ENCODE data around the gene PHF11. TPM values are rescaled to one million over a fixed set of nuclear protein-coding genes. Genes with fewer than 3 reads are reported as not detected.

Gene PHF11
- total RNA-seq, 1 experiment from 2014 or later: 75.2 TPM

- Histone ChIP-seq H2AFZ (ENCODE audit: low read length) (no peak overlapping the region), H3K36me3 (ENCODE audit: insufficient read depth, low read length) (peaks cover 9% of the 10 kb centered on the region; the same call in 1 of the 2 replicates), H3K79me2 (ENCODE audit: low read length) (peaks cover 49% of the 10 kb centered on the region), H3K4me3 (ENCODE audit: low read length) (no peak overlapping the region), H3K4me2 (ENCODE audit: low read depth, low read length, poor library complexity, severe bottlenecking) (no peak overlapping the region), H3K9ac (ENCODE audit: low read length) (no peak overlapping the region), H4K20me1 (ENCODE audit: insufficient read depth, low read depth, low read length) (no peaks in the 10 kb centered on the region), H3K4me1 (ENCODE audit: low read length) (peaks cover 7% of the 10 kb centered on the region; the same call in 1 of the 2 replicates), H3K9me3 (ENCODE audit: low read length) (no peaks in the 10 kb centered on the region), H3K27ac (ENCODE audit: low read length) (no peak overlapping the region), H3K27me3 (ENCODE audit: low read length) (no peaks in the 10 kb centered on the region), H3K9me2 (replicated peaks; ENCODE audit: insufficient read depth, low read length) (no peaks in the 10 kb centered on the region)
- no peak for DNase-seq
These were observed 74.4 kb downstream of the PHF11 start for GRCh38 chr13:49569993-49570689.

GRCh38 chr13:49571299-49572240 lies 75.8 kb downstream of the PHF11 start:
- H3K36me3 ChIP-seq (ENCODE audit: insufficient read depth, low read length): peaks cover 5% of the 10 kb centered on the region; the same call in 1 of the 2 replicates
- peaks cover 61% of the 10 kb centered on the region for H3K79me2 ChIP-seq (ENCODE audit: low read length)
- H3K27ac ChIP-seq (ENCODE audit: low read length): no peak overlapping the region
- H3K4me1 ChIP-seq (ENCODE audit: low read length): peaks cover 7% of the 10 kb centered on the region; the same call in 1 of the 2 replicates
- H2AFZ ChIP-seq (ENCODE audit: low read length): no peak overlapping the region
- H3K4me2 ChIP-seq (ENCODE audit: low read depth, low read length, poor library complexity, severe bottlenecking): no peak overlapping the region
- no peak overlapping the region for H3K4me3 ChIP-seq (ENCODE audit: low read length)
- H4K20me1 ChIP-seq (ENCODE audit: insufficient read depth, low read depth, low read length): no peaks in the 10 kb centered on the region
- H3K27me3 ChIP-seq (ENCODE audit: low read length): no peaks in the 10 kb centered on the region
- H3K9me3 ChIP-seq (ENCODE audit: low read length): no peaks in the 10 kb centered on the region
- H3K9me2 ChIP-seq (replicated peaks; ENCODE audit: insufficient read depth, low read length): no peaks in the 10 kb centered on the region
- H3K9ac ChIP-seq (ENCODE audit: low read length): no peak overlapping the region
- no peak for DNase-seq

Other genes starting within 250 kb of the PHF11 start
- 4.7 and 19.3 TPM in 2 replicates for gene CDADC1, start 248.0 kb upstream of the PHF11 start, total RNA-seq (2014; rRNA removed; shearing (Covaris generic); ENCODE audit: low replicate concordance)
- gene CAB39L, start 51.9 kb upstream of the PHF11 start, total RNA-seq (2014; rRNA removed; shearing (Covaris generic); ENCODE audit: low replicate concordance): 24.7 and 51.9 TPM in 2 replicates
- gene SETDB2, start 51.7 kb upstream of the PHF11 start, total RNA-seq (2014; rRNA removed; shearing (Covaris generic); ENCODE audit: low replicate concordance): 25.4 and 34.0 TPM in 2 replicates
- gene RCBTB1, start 89.6 kb downstream of the PHF11 start, total RNA-seq (2014; rRNA removed; shearing (Covaris generic); ENCODE audit: low replicate concordance): 41.1 and 45.1 TPM in 2 replicates
- 8.3 TPM in 2 replicates for gene ARL11, start 132.6 kb downstream of the PHF11 start, total RNA-seq (2014; rRNA removed; shearing (Covaris generic); ENCODE audit: low replicate concordance)
- 175 and 183 TPM in 2 replicates for gene EBPL, start 195.5 kb downstream of the PHF11 start, total RNA-seq (2014; rRNA removed; shearing (Covaris generic); ENCODE audit: low replicate concordance)